HG02943 (cell line): ENCODE measurements around the gene MAN1B1.

Source experiments
- ATAC-seq: cut with Tn5 transposase; IDR thresholded peaks from one replicate; pipeline ENCODE4 v1.9.1; 2021; ENCODE audit warnings: mild to moderate bottlenecking, low read depth, moderate library complexity; ENCODE audit not compliant: unreplicated experiment

The MAN1B1 gene

GRCh38 chr9:137086531-137087408 is at the start of gene MAN1B1:
TSS of gene MAN1B1 (plus strand) at chr9:137086985. CDS start at chr9:137087000, 15 bp downstream.
- peak; percentile 77 for ATAC-seq

- no peak for ATAC-seq
Observed at GRCh38 chr9:137037035-137037434, 49.8 kb upstream of the MAN1B1 start.

GRCh38 chr9:137037483-137037882 is 49.3 kb upstream of the MAN1B1 start:
- ATAC-seq = no peak

GRCh38 chr9:137038916-137039315 is 47.9 kb upstream of the MAN1B1 start:
- ATAC-seq = no peak

- no peak for ATAC-seq
Observed at GRCh38 chr9:137039611-137040366, 47.0 kb upstream of the MAN1B1 start.

GRCh38 chr9:137040568-137040967 is 46.2 kb upstream of the MAN1B1 start:
- ATAC-seq = no peak

GRCh38 chr9:137041124-137041523 is 45.7 kb upstream of the MAN1B1 start:
- ATAC-seq = no peak

- no peak for ATAC-seq
Observed at GRCh38 chr9:137042751-137043727, 43.7 kb upstream of the MAN1B1 start.

- no peak for ATAC-seq
Observed at GRCh38 chr9:137044037-137044436, 42.7 kb upstream of the MAN1B1 start.

GRCh38 chr9:137044502-137045177 is 42.1 kb upstream of the MAN1B1 start:
- no peak for ATAC-seq

GRCh38 chr9:137045294-137046087 is 41.3 kb upstream of the MAN1B1 start:
- no peak for ATAC-seq

- no peak for ATAC-seq
Observed at GRCh38 chr9:137046088-137046787, 40.5 kb upstream of the MAN1B1 start, which contains the start of gene NPDC1. TSS of gene NPDC1 (minus strand) at chr9:137046177. CDS start at chr9:137045989, 188 bp downstream.

- ATAC-seq = no peak
Observed at GRCh38 chr9:137048655-137049543, 37.9 kb upstream of the MAN1B1 start.

GRCh38 chr9:137049544-137050449 is 37.0 kb upstream of the MAN1B1 start:
- ATAC-seq = no peak

- no peak for ATAC-seq
Observed at GRCh38 chr9:137050570-137050969, 36.2 kb upstream of the MAN1B1 start.

- ATAC-seq = no peak
Observed at GRCh38 chr9:137051145-137051724, 35.5 kb upstream of the MAN1B1 start.
